ENCODE data around the gene OR1G1.
"Not testable (repeated sequence)": the region's sequence is repeated elsewhere in the genome, so short reads cannot be mapped to it uniquely, and the experiment has no call there.

OR1G1 gene

DNA sequence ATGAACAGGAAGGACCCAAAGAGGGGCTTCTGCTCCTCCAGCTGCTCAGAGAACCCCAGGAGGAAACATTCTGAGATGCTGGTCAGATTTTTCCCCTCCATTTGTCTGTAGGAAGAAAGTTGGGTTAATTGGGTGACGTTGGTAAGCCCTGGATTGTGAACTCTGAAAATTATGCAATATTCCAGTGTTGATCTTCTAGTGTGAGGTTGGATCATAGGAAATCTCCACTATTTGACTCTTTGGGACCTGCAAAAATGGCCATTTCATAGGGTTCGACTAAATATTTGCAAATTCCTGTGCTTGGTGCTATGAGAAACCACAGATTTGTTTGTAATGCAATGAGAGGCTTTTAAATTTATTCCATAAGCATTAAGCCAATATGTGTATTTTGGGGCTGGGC is at the start of gene OR1G1:
OR1G1 (minus strand) TSS at position 101 of the 400 bp plus-strand sequence; CDS start at position 101, 0 bp downstream.
- H3K36me3 Mint-ChIP-seq (ENCODE audit: low read depth): no peaks in the 10 kb centered on the region
- H3K4me3 Mint-ChIP-seq: no peak within 1 kb of the TSS
- DNase-seq (ENCODE audit: low spot score): no peak
- peaks cover 2% of the 10 kb centered on the region for H3K27me3 Mint-ChIP-seq (ENCODE audit: low read depth)
- H3K9me3 Mint-ChIP-seq: no peaks in the 10 kb centered on the region
- H3K4me1 Mint-ChIP-seq (ENCODE audit: low read depth): no peaks in the 10 kb centered on the region
- no peak within 1 kb of the TSS for H3K27ac Mint-ChIP-seq

DNA sequence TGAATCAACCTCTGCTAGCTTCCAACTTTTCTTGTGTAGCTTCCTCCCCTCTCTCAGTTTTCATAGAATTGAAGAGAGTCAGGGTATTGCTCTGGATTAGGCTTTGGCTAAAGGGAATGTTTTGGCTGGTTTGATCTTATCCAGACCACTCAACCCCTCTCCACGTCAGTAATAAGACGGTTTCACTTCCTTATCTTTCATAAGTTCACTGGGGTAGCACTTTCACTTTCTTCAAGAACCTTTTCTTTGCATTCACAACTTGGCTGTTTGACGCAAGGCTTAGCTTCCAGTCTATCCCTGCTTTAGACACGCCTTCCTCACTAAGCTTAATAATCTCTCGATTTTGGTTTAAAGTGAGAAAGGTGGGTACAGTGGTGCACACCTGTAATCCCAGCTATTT is 40.2 kb upstream of the OR1G1 start:
- H3K9me3 Mint-ChIP-seq: peaks cover 5% of the 10 kb centered on the region
- H3K4me3 Mint-ChIP-seq: no peak overlapping the region
- H3K36me3 Mint-ChIP-seq (ENCODE audit: low read depth): no peaks in the 10 kb centered on the region
- no peak for DNase-seq (ENCODE audit: low spot score)
- no peaks in the 10 kb centered on the region for H3K27me3 Mint-ChIP-seq (ENCODE audit: low read depth)
- H3K27ac Mint-ChIP-seq: no peak overlapping the region
- no peaks in the 10 kb centered on the region for H3K4me1 Mint-ChIP-seq (ENCODE audit: low read depth)

DNA sequence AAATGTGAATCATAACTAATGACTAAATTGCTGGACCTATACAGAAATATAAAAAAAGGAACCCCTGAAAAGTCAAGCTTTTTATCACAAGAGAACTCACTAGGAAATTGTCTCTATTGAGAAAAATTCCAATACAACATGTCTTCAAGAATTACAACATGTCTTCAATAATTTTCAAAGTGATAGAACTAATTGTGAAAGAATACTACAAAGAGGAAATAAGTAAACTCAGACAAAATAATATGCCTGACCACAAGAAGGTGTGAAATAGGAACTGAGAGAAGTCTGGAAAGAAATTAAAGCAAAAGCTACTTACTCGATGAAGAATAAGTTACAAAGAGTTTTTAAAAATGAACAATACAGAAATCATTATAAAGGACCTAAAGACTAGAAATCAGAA is 29.9 kb upstream of the OR1G1 start:
- H3K27me3 Mint-ChIP-seq (ENCODE audit: low read depth): peaks cover 3% of the 10 kb centered on the region
- no peaks in the 10 kb centered on the region for H3K9me3 Mint-ChIP-seq
- DNase-seq (ENCODE audit: low spot score): no peak
- no peaks in the 10 kb centered on the region for H3K36me3 Mint-ChIP-seq (ENCODE audit: low read depth)
- H3K4me1 Mint-ChIP-seq (ENCODE audit: low read depth): no peaks in the 10 kb centered on the region
- H3K4me3 Mint-ChIP-seq: no peak overlapping the region
- H3K27ac Mint-ChIP-seq: no peak overlapping the region

DNA sequence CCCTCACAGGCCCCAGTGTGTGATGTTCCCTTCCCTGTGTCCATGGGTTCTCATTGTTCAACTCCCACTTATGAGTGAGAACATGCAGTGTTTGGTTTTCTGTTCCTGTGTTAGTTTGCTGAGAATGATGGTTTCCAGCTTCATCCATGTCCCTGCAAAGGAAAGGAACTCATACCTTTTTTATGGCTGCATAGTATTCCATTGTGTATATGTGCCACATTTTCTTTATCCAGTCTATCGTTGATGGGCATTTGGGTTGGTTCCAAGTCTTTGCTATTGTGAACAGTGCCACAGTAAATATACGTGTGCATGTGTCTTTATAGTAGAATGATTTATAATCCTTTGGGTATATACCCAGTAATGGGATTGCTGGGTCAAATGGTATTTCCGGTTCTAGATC is 10.1 kb upstream of the OR1G1 start:
- not testable (repeated sequence) for H3K27me3 Mint-ChIP-seq (ENCODE audit: low read depth); H3K4me1 Mint-ChIP-seq (ENCODE audit: low read depth); DNase-seq (ENCODE audit: low spot score)

DNA sequence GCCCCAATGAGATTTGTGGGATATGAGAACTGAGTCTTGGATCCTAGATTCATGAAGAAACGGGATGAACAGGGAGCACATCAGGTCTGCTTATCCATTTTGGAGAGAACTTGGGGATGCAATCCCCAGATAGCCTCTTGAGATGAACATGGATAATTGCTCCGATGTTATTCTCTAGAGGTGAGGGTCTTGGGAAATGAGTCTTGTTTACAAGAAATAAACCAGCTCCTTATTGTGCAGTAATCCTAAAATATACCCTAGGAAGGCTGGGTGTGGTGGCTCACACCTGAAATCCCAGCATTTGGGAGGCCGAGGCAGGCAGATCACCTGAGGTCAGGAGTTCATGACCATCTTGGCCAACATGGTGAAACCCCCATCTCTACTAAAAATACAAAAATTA is 23.0 kb downstream of the OR1G1 start, which contains the start of gene OR1D2:
OR1D2 (minus strand) TSS at position 101 of the 400 bp plus-strand sequence. CDS start 11,426 bp downstream, outside the sequence.
- Mint-ChIP-seq H3K4me1 (ENCODE audit: low read depth) (no peaks in the 10 kb centered on the region), H3K36me3 (ENCODE audit: low read depth) (no peaks in the 10 kb centered on the region), H3K27ac (no peak within 1 kb of the TSS), H3K27me3 (ENCODE audit: low read depth) (peaks cover 2% of the 10 kb centered on the region), H3K4me3 (no peak within 1 kb of the TSS), H3K9me3 (no peaks in the 10 kb centered on the region)
- no peak for DNase-seq (ENCODE audit: low spot score)

More for the DNA sequence above, 10.1 kb upstream of the OR1G1 start:
- not testable (repeated sequence) for H3K27ac Mint-ChIP-seq; H3K4me3 Mint-ChIP-seq; H3K36me3 Mint-ChIP-seq (ENCODE audit: low read depth); H3K9me3 Mint-ChIP-seq

Measured in T-helper 2 cell treated with Interferon-gamma antibody and Interleukin-4, amounts not matched to agents 5 μg/mL and 100 μg/mL, for 36 hours (primary cell).